Hindlimb muscle (tissue), 1 donor: ENCODE results near the gene CLCF1. TPM values are rescaled to one million over a fixed set of nuclear protein-coding genes. Genes with fewer than 3 reads are reported as not detected.
"Not testable (repeated sequence)": the region's sequence is repeated elsewhere in the genome, so short reads cannot be mapped to it uniquely, and the experiment has no call there.

ENCODE experiments used
- DNase-seq: peaks from one replicate; pipeline ENCODE4 v3.0.0-alpha.2; 2013
- polyA plus RNA-seq: library from polyadenylated mRNA; unstranded; fragments of 120-200 nt; gene quantifications from one replicate; pipeline ENCODE4 v1.2.1, GENCODE V29; 2013; ENCODE audit not compliant: insufficient read length

CLCF1 gene
- polyA plus RNA-seq, 1 donor, result 3.6 TPM

DNA sequence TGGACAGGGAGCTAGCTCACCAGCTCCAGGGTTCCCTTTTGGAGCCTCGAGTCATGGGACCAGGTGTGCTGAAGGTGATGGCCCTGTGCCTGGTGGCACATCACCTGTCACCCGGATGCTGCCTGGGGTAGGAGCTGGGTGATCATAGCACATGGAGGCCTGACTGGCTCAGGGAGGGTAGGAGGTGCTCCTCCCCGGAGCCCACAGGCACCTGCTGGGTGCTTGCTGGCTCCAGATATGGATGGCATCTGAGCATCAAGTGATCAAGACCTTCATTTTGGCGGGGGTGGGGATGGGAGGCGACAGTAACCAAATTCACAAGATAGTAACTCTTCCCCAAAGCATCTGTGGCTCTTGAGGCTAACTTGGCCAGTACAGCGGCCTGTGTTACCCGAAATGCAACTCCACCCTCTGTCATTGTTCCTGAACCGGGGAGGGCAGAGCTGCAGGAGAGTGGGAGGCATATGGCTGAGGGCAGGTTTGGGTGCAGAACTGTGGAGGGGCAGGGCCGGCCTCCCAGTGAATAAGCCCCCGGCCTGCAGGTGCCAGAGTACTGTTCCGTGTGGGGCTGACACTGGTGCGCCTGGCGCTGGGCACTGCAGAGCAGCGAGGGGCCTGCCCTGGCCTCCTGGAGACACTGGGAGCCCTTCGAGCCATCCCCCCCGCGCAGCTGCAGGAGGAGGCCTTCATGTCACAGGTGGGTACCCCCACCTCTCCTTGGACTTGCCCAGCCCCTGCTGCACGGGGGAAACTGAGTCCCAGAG lies 35.2 kb upstream of the CLCF1 start:
- no peak for DNase-seq

DNA sequence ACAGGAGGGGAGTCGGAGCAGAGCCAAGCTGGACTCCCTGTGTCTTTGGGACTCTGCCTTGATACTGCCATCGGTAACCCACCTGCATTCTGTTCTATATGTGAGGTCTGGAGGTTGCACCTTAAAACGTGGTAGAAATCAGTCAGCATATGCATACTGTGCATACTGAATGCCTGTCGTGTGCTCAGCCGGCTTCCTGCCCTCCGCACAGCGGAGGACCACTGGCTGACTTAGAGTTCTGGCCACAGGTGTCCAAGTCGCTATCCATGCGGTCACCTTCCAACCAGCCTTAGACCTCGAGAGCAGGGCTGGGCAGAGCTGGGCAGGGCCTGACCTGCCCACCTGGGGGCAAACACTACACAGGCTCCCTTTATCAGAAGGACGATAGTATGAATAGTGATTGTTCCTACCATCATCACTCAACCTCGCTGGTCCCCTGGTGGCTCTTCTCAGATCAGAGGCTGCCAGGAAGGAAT lies 34.3 kb upstream of the CLCF1 start:
- no peak for DNase-seq

DNA sequence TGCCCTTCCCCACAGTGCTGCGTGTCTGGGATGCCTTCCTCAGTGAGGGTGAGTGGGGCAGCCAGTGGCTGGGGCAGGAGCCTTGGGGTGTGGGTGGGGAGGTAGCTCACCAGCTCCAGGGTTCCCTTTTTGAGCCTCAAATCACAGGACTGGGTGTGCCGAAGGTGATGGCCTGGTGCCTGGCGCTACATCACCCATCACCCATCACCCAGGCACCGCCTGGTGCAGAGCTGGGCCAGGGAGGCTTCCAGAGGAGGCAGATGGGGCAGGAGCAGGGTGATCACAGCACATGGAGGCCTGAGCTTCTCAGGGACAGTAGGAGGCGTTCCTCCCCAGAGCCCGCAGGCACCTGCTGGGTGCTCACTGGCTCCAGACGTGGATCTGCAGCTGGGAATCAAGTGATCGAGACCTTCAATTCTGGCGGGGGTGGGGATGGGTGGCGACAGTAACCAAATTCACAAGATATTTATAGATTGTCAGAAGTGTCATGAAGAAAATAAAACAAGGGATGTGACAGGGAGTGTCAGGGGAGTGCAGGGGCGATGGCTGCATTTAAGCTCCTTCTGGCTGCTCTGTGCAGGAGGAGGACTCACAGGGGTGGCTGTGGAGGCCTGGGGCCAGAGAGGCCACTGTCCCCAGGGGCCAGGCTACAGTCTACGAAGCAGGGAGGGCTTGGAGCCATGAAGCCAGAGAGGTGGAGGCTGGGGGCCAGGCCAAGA lies 33.7 kb upstream of the CLCF1 start:
- no peak for DNase-seq

DNA sequence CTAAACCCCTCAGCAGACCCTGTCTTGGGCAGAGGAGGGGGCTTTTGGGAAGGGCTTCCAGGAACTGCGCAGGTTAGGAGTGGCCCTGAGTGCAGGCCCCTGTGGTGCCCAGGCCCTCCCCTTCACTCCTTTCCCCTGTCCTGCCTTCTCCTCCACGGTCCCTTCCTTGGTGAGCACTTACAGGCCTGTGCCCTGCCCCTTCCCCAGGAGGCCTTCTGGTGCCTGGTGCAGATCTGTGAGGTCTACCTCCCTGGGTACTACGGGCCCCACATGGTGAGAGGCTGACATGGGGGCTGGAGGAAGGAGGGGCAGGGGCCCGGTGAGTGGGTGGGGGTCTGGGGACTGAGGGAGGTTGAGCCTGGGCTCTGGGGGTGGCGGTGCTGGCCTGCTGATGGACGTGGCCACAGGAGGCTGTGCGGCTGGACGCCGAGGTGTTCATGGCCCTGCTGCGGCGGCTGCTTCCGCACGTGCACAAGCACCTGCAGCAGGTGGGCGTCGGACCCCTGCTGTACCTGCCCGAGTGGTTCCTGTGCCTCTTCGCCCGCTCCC lies 33.1 kb upstream of the CLCF1 start:
- DNase-seq, result no peak

DNA sequence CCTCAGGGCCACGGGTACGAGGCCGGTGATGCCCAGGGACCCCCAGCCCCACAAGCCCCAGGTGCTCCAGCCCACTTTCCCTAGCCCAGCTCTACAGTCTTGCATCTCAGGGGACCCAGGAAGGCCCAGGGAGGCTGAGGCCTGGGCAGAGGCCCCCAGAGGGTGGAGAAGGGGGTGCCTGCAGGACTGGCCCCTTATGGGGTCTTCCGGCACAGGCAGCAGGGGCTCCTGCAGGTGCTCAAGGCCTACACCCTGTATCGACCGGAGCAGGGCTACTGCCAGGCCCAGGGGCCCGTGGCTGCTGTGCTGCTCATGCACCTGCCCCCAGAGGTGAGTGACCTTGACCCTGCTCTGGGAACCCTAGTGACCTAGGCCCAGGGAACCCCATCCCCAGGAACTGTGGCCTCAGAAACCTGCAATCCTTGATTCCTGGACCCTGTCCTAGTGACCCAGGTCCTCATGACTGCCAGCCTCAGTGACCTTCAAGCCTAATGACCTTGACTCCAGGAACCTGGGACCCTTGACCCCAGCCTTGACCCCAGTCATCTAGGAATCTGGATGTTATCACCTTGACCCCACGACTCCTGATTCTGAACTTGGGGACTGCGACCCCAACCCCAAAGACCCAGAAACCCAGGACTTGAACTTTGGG lies 32.4 kb upstream of the CLCF1 start:
- no peak for DNase-seq

DNA sequence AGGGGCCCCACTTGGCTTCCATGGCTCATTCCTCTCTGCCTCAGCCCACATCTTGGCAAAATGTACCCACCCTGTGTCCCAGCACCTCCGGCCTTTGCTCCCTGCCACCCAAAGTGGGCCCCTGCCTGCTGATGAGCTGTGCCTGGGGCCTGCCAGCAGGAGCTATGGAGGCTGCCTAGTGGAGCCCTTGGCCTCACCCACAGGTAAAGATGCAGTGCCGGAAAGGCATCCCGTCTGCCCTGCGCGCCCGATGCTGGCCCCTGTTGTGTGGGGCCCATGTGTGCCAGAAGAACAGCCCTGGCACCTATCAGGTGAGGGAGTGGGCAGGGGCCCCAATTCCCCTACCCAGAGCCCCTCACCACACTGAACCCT lies 31.8 kb upstream of the CLCF1 start:
- DNase-seq, result no peak

DNA sequence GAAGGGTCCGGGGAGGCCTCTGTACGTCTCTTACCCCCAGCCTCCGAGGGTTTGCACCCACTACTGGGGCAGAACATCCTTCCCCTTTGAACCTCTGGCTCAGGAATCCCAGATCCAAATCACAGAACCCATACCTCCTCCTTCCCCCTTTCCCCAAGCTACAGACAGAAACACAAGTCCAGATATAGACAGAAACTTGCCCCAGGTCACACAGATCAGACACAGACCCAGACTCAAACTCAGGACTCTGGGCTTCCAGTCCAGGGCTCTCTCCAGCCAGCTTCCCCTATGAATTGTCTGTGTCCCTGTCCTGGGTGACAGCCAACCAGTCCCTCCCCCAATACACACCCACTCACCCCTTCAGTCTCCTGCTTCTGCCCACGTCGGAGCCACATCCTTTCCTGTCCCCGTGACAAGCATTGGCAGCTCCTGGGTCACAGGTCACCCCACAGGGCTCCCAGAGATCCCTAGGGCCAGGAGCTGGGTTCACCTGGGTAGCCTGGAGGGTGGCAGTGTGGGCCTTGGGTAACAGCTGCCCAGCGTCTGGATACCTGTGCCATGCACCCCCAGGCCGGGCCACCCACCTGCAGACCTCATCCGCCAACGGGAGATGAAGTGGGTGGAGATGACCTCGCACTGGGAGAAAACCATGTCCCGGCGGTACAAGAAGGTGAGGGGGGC lies 31.3 kb upstream of the CLCF1 start:
- no peak for DNase-seq

DNA sequence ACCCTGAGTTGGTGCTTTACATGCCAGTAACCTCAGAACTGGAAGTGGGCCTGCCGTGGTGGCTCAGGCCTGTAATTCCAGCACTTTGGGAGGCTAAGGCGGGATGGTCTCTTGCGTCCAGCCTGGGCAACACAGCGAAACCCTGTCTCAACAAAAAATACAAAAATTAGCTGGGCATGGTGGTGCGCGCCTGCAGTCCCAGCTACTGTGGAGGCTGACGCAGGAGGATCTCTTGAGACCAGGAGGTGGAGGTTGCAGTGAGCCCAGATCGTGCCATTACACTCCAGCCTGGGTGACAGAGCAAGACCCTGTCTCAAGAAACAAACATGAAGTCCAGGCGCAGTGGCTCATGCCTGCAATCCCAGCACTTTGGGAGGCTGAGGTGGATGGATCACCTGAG lies 29.7 kb upstream of the CLCF1 start:
- DNase-seq, result not testable (repeated sequence)

DNA sequence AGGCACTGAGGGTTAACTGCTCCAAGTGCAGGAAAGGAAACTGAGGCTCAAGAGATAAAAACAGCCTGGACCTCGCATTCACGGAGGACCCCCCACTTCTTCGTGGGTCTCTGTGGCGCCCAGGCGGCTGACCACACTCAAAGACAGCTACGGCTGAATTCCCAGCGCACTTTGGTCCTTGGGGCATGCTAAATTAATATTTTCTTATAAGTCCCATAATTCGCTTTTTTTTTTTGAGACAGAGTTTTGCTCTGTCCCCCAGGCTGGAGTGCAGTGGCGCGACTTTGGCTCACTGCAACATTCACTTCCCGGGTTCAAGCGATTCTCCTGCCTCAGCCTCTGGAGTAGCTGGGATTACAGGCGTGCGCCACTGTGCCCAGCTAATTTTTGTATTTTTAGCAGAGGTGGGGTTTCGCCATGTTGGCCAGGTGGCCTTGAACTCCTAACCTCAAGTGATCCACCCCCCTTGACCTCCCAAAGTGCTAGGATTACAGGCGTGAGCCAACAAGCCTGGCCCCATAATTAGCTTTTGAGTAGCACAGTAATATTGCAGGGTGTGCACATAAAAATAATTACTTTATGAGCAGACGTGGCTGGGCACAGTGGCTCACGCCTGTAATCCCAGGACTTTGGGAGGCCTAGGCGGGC lies 28.9 kb upstream of the CLCF1 start:
- not testable (repeated sequence) for DNase-seq

DNA sequence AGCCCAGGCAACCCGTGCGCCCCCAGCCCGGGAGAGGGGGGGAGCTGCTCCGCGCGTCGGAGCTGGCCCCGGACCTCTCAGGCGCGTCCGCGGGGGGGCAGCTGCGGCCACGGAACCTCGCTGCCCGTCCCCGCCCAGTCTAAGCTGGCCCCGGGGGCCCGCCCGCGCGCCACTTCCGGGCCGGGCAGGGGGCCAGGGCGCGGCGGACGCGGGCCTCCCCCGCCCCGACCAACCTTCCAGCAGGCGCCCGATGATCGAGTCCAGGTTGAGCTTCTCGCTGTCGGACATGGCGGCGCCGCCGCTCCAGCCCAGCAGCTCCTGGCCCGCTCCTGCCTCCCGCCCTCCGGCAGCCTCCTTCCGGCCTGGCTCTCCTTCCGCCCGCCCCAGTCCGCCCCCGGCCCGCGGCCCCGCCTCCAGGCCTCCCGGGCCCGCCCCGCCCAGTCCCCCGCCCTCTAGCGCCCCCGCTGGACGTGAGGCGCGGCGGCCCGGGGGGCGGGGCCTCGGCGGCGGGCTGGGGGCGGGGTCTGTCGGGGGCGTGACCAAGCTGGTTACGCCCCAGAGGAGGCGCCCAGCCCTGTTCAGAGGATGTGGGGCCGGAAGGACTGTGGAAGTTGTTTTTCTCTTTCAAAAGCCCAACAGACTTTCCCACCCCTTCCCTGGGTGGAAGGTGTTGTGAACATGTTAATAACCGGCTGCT lies 28.2 kb upstream of the CLCF1 start, which contains the start of gene PPP1CA:
Gene PPP1CA, minus strand, starts transcription at position 364 of the 697 bp plus-strand sequence. Its CDS starts 76 bp downstream, at position 288.
- DNase-seq, result peak; percentile 89

DNA sequence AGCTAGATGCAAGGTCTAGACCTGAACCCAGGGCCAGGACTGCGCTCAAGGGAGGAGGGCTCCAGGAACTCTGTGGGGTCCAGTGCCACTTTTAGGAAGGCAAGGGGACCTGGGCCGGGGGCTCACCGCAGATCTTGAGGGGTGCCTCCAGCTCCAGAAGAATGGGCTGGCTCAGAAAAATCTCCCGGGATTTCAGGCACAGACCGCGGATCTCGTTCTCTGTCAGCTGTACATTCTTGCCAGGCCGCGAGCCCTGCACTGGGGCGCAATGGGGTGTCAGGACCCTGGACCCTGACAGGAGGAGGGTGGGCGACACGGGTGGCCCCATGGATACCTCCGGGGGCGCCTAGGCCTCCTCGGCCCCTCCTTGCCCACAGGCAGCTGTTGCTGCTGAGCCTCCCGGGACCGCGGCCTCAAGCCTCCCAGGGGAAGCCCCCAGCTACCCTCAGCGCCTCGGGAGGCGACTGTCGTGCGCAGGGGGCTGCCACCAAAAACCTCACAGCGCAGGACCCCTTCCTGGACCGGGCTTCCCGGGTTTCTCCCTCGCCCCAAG lies 27.6 kb upstream of the CLCF1 start:
- no peak for DNase-seq

DNA sequence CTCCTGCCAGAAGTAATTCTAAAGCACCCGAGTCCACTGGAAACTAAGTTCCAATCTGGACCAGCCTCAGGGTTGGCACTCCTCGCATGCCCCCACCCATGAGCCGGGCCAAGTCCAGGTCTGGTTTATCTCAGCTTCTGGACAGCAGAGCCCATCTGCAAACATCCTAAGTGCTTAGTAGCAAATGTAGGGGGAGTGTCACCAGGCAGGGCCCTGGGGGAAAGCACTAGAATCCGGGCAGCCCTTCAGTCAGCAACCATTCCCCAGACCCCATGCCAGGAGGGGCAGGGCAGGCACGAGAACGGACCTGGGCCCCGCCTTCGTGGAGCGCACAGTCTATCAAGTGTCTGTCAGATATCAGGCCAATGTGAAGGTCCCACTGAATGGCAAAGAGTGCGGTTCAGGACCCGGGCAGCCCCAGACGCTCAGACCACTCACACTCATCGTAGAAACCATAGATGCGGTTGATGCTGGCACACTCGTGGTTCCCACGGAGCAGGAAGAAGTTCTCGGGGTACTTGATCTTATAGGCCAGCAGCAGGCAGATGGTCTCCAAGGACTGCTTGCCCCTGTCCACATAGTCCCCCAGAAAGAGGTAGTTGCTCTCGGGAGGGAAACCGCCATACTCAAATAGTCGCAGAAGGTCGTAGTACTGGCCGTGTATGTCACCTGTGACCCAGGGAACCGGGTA lies 27.0 kb upstream of the CLCF1 start:
- DNase-seq, result no peak

DNA sequence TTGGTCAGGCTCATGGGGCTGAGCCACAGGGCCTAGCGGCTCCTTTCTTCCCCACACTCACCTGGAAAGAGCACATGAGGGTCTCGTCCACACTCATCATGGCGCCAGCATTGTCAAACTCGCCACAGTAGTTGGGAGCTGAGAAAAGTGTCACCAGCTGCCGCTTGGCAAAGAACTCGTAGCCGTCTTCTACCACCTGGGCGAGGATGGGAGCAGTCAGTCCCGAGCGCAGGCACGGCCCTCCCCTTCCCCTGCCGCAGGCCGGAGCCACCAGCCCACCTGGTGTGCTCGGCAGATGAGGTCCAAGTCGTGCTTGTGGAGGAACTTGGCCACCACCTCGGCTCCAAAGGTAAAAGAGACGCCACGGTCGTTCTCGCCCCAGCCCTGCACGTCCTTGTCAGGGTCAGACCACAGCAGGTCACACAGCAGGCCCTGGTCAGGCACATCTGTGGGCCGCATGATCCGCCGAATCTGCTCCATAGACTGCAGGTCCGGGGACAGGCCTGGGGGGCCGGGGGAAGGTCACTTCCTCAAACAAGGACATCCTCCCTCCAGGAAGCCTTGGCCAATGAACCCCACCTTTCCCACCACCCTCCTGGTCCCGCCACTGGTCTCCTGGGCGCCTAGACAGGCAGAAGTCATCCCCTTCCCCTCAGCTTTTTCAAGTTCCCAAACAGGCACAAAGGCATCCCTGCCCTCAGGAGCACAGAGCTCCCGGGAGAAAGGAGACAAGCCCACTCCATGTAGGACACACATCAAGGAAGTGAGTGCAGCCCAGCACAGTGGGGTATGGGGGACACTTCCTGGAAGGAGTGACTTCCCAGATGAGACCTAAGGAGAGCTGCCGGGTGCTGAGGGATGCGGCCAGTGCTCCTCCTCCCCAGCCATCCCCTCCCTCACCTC lies 25.5 kb upstream of the CLCF1 start:
- DNase-seq, result no peak

DNA sequence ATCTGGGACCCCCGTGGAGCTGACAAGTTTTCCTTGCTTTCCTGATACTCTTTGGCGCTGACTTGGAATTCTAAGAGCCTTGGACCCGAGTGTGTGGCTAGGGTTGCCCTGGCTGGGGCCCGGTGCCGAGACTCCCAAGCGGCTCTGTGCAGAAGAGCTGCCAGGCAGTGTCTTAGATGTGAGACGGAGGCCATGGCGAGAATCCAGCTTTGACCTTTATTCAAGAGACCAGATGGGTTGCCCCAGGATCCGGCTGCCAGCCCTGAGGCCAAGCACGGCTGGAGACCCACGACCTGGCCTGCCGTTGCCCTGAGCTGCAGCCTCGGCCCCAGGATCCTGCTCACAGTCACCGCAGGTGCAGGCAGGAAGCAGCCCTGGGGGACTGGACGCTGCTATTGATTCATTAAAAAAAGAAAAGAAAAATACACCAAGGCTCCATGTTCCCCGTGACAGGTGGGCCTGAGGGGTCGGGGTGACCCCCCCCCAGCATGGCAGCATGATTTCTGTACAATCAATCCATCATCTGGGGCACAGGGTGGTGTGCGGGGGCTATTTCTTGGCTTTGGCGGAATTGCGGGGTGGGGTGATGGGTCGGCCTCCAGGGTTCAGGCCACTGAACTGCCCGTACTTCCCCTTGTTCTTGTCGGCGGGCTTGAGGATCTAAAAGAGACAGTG lies 24.7 kb upstream of the CLCF1 start:
- DNase-seq, result no peak

DNA sequence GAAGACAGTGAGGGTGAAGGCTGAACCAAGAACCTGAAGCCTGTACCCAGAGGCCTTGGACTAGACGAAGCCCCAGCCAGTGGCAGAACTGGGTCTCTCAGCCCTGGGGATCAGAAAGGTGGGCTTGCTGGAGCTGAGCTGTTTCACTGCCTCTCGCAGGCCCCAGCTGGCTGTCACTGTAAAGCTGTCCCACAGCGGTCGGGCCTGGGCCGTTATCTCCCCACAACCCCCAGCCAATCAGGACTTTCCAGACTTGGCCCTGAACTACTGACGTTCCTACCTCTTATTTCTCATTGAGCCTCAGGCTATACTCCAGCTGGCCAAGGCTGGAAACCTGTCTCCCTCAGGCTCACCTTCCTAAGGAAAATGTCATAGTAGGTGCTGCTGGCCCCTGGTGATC lies 24.1 kb upstream of the CLCF1 start:
- DNase-seq, result no peak

DNA sequence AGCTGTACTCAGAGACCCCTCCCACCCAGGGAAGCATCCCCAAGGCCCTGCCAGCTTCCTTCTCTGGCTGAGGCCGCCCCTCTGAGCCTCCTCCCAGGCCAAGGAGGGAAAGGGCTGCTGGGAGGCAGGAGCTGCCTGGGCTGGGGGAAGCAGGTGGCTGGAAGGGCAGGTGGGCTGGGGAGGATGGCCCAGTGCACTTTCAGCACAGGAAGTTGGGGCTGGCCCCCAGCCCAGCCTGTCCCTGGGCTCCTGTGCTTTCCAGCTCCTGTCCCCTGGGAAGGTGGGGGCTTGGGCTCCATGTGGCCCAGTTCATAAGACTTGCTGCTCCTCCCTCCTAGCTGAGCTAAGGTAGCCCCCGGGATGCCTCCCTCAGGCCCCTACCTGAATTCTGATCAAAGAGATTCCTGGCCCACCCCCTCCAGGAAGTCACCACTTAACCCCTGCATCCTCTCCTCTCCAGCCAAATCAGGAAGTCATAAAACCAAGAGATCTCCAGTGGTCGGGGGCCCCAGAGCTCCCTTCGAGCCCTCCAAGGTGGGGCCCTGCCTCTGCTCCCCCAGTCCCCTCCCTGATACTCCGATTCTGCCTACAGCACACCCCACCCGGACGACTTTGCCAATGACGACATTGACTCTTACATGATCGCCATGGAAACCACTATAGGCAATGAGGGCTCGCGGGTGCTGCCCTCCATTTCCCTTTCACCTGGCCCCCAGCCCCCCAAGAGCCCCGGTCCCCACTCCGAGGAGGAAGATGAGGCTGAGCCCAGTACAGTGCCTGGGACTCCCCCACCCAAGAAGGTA lies 23.4 kb upstream of the CLCF1 start:
- no peak for DNase-seq

DNA sequence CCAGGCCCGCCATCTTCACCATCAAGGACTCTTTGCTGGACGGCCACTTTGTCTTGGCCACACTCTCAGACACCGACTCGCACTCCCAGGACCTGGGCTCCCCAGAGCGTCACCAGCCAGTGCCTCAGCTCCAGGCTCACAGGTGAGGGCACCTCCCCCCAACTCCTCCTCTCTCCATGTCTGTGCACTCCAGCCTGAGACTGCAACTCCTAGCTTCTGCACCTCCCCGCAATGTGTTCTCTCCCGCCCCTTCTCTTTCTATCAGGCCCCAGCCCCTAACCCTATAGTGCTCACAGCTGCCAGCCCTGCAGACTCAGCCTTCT lies 22.8 kb upstream of the CLCF1 start:
- DNase-seq, result no peak
